HepG2 (cell line): ENCODE data around the gene TRIM31. TPM values are rescaled to one million over a fixed set of nuclear protein-coding genes. Genes with fewer than 3 reads are reported as not detected.
A peak's percentile ranks its signal among the peaks of the same experiment; 100 is the strongest.

Experiments
- ADNP ChIP-seq: sonication (generic); formaldehyde crosslinking; IDR thresholded peaks from 2 replicates; pipeline ENCODE4 v1.4.0; 2020; ENCODE audit warnings: missing genetic modification reagents
- KDM4B ChIP-seq: sonication (generic); formaldehyde crosslinking; IDR thresholded peaks from 2 replicates; pipeline ENCODE4 v1.4.0; 2020; ENCODE audit warnings: missing genetic modification reagents
- NR3C1 ChIP-seq: sonication (generic); formaldehyde crosslinking; IDR thresholded peaks from 2 replicates; pipeline ENCODE4 v1.4.0; 2020; ENCODE audit warnings: missing genetic modification reagents
- RORA ChIP-seq: sonication (generic); formaldehyde crosslinking; IDR thresholded peaks from 2 replicates; pipeline ENCODE4 v1.5.0; 2020; ENCODE audit warnings: mild to moderate bottlenecking, missing genetic modification reagents, moderate library complexity
- TFE3 ChIP-seq: IDR thresholded peaks from 2 replicates; pipeline ENCODE4 v1.6.1; 2016
- THAP11 ChIP-seq: IDR thresholded peaks from 2 replicates; pipeline ENCODE4 v1.6.1; 2016; ENCODE audit warnings: missing biosample characterization, missing genetic modification reagents
- ZNF280D ChIP-seq: sonication (generic); formaldehyde crosslinking; IDR thresholded peaks from 2 replicates; pipeline ENCODE4 v1.5.1; 2020; ENCODE audit warnings: mild to moderate bottlenecking, missing genetic modification reagents
- ZNF563 ChIP-seq: sonication (generic); formaldehyde crosslinking; IDR thresholded peaks from 2 replicates; pipeline ENCODE4 v1.8.0; 2022; ENCODE audit warnings: mild to moderate bottlenecking, moderate library complexity, missing genetic modification reagents
- ZNF570 ChIP-seq: sonication (generic); formaldehyde crosslinking; IDR thresholded peaks from 2 replicates; pipeline ENCODE4 v1.4.0; 2020; ENCODE audit warnings: mild to moderate bottlenecking, missing genetic modification reagents, borderline replicate concordance
- ZNF607 ChIP-seq: sonication (generic); formaldehyde crosslinking; IDR thresholded peaks from 2 replicates; pipeline ENCODE4 v1.5.1; 2020; ENCODE audit warnings: missing genetic modification reagents, mild to moderate bottlenecking, borderline replicate concordance
- ZNF816 ChIP-seq: sonication (generic); formaldehyde crosslinking; IDR thresholded peaks from 2 replicates; pipeline ENCODE4 v1.8.0; 2022; ENCODE audit warnings: missing genetic modification reagents, mild to moderate bottlenecking, borderline replicate concordance
- polyA plus RNA-seq, 8 experiments: library from polyadenylated mRNA; depleted of rRNA in 3 of 8; stranded (reverse) in 7 of 8; unstranded in 1 of 8; fragments of >200 nt; fragmentation: Illumina TruSeq in 4 of 8; extraction: Trizol in 4 of 8; gene quantifications; 2 replicates each; pipeline versions ENCODE4 v1.2.1 to v1.2.3, GENCODE V29; 2011 to 2016; ENCODE audit warnings: low read depth in 4 of 8, missing spikeins in 1 of 8, mixed read lengths in 1 of 8; ENCODE audit not compliant: insufficient read depth in 1 of 8
- total RNA-seq, 5 experiments: library from RNA; depleted of rRNA; stranded (reverse); fragments of >200 nt; fragmentation: Illumina TruSeq; extraction: Trizol; gene quantifications; 2 replicates each; pipeline ENCODE4 v1.2.3, GENCODE V29; 2016; ENCODE audit warnings: low read depth in 1 of 5
- TF ChIP-seq, protein P1 (sequence below): sonication (generic); formaldehyde crosslinking; IDR thresholded peaks from 2 replicates; pipeline ENCODE4 v1.9.0; 2021; ENCODE audit warnings: missing genetic modification reagents, borderline replicate concordance
- TF ChIP-seq, protein P2 (sequence below): sonication (generic); formaldehyde crosslinking; IDR thresholded peaks from 2 replicates; pipeline ENCODE4 v1.4.0; 2020; ENCODE audit warnings: mild to moderate bottlenecking, missing genetic modification reagents
- TF ChIP-seq, protein P3 (sequence below): IDR thresholded peaks from 2 replicates; pipeline ENCODE4 v1.6.1; 2016; ENCODE audit warnings: low read depth, control low read depth

Gene TRIM31
- total and polyA plus RNA-seq, 2 of the 13 experiments (the other 11 are each of a cell fraction or from before 2014, with no cell fraction given), result 0.13 to 0.51 TPM

DNA sequence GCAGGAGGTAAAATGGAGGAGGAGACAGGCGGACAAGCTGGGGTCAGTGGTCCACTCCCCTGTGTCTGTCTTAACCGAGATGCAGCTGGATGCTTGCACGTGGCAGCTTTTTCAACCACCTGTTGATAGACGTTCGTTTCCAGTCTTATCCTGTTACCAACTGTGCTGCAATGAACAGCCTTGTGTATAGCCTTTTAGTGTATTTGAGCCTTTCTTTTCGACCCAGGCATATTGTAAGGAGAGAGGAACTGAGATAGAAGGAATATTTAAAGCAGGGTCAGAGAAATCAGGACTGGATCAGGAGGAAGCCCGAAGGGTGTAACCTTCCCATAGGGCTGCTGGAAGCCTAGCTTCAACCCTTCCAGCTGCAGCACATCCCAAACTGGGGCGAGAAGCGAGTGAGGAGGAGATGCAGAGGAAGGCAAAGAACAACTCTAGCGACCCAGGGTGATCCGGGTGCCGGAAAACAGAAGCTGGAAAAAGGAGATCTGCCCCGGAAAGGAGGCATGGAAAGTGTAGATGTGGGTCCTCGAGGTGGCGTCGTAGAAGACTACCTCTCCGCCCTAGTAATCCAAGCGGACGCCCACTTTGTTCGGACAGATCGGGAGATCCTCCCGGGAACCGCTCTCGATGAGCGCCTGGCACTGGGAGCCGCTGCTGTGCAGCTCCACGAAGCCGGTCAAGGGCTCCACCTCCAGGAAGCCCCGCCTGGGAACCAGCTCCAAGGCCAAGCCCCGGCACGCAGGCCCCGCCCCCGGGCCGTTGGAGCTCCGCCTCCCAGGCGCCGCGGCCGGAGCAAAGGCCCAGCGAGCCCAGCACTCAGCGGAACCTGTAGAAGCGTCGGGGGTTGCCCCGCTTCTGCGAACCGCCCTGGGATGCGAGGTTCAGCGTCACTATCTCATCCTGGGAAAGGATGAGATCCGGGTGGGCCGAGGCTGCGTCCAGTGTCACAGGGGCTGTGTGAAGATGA, 11.2 kb downstream of the TRIM31 start (continued):
- TF ChIP-seq ZNF280D (CRISPR knock-in tag) (no peak; the same call in 1 of the 2 replicates), NR3C1 (CRISPR knock-in tag) (no peak), RORA (CRISPR knock-in tag) (no peak), THAP11 (peak; percentile 59), ADNP (CRISPR knock-in tag) (no peak), KDM4B (CRISPR knock-in tag) (peak; percentile 23; the same call in 1 of the 2 replicates), TFE3 (CRISPR knock-in tag) (peak; percentile 56; the same call in 1 of the 2 replicates), ZNF816 (CRISPR knock-in tag) (no peak), ZNF563 (peak; percentile 59; the same call in 1 of the 2 replicates), ZNF607 (peak; percentile 67; the same call in 1 of the 2 replicates), ZNF570 (CRISPR knock-in tag) (no peak)
- TF ChIP-seq, protein P1, sequence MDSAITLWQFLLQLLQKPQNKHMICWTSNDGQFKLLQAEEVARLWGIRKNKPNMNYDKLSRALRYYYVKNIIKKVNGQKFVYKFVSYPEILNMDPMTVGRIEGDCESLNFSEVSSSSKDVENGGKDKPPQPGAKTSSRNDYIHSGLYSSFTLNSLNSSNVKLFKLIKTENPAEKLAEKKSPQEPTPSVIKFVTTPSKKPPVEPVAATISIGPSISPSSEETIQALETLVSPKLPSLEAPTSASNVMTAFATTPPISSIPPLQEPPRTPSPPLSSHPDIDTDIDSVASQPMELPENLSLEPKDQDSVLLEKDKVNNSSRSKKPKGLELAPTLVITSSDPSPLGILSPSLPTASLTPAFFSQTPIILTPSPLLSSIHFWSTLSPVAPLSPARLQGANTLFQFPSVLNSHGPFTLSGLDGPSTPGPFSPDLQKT (CRISPR knock-in tag), result no peak
- TF ChIP-seq, protein P2, sequence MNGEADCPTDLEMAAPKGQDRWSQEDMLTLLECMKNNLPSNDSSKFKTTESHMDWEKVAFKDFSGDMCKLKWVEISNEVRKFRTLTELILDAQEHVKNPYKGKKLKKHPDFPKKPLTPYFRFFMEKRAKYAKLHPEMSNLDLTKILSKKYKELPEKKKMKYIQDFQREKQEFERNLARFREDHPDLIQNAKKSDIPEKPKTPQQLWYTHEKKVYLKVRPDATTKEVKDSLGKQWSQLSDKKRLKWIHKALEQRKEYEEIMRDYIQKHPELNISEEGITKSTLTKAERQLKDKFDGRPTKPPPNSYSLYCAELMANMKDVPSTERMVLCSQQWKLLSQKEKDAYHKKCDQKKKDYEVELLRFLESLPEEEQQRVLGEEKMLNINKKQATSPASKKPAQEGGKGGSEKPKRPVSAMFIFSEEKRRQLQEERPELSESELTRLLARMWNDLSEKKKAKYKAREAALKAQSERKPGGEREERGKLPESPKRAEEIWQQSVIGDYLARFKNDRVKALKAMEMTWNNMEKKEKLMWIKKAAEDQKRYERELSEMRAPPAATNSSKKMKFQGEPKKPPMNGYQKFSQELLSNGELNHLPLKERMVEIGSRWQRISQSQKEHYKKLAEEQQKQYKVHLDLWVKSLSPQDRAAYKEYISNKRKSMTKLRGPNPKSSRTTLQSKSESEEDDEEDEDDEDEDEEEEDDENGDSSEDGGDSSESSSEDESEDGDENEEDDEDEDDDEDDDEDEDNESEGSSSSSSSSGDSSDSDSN, result peak; percentile 94
- TF ChIP-seq, protein P3, sequence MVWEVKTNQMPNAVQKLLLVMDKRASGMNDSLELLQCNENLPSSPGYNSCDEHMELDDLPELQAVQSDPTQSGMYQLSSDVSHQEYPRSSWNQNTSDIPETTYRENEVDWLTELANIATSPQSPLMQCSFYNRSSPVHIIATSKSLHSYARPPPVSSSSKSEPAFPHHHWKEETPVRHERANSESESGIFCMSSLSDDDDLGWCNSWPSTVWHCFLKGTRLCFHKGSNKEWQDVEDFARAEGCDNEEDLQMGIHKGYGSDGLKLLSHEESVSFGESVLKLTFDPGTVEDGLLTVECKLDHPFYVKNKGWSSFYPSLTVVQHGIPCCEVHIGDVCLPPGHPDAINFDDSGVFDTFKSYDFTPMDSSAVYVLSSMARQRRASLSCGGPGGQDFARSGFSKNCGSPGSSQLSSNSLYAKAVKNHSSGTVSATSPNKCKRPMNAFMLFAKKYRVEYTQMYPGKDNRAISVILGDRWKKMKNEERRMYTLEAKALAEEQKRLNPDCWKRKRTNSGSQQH (CRISPR knock-in tag), result peak; percentile 81; the same call in 1 of the 2 replicates
